WI38 (cell line): ENCODE data around the gene CYP26C1.

Source experiments
- H3K4me3 ChIP-seq: 2 replicates; pipeline ENCODE4 v1.5.1; 2011; ENCODE audit warnings: low read depth, mild to moderate bottlenecking, control low read depth, low read length
- CTCF ChIP-seq: IDR thresholded peaks from 2 replicates; pipeline ENCODE4 v1.5.1; 2012; ENCODE audit warnings: low read depth, mild to moderate bottlenecking, control low read depth, low read length

Gene CYP26C1

DNA sequence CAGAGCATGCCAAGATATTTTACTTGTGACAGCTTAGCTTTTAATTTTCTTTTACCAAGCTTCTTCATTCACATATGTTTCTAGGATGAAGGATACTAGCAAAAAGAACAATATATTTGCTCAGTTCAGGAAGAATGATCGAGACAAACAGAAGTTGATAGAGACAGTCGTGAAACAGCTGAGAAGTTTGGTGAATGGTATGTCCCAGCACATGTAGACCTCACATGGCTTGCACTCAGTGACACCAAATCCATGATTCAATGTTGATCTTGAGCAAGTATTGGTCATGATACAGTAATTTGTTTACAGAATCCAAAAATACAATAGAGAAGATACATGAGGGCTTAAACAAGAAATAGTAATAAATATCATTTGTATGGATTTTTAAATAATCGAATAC lies 2.5 kb upstream of the CYP26C1 start:
- no peak for TF ChIP-seq CTCF
- no peak overlapping the region for H3K4me3 ChIP-seq

- H3K4me3 ChIP-seq, result no peak overlapping the region
- no peak for TF ChIP-seq CTCF
Observed at GRCh38 chr10:93060887-93061593, 442 bp downstream of the CYP26C1 start.

DNA sequence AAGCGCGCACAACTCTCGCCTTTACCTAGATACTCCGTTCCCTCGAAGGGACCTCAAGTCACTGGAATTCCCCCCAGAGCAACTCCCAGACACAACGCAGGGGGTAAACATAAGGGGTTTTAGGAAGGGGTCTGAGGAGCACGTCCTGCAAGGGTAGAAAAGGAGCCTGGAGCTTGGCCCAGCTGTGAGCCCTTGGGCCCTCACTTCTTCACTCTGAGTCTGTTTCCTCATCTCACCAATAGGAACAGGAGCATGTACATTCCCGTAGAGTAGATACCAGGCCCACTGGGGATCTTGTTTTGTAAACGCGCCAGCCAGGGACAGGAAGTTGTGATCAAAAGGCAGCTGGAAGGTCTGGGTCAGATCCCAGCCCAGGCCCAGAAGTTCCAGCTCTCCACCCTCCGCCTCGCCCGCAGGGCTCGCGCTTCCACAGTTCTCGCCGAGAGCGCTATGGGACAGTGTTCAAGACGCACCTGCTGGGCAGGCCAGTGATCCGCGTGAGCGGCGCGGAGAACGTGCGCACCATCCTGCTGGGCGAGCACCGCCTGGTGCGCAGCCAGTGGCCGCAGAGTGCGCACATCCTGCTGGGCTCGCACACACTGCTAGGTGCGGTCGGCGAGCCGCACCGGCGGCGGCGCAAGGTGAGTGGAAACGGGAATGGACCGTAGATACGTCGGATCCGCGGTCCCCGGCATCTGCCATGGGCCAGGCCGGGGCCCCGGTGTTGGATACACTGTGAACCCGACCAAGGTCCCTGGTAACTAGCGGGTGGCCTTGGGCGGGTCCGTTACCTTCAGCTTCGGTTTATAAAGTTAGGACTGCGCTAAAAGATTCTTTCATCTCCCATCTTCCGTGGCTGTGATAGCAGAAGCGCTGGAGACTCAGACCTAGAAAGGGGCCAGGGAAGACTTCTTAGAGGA lies 1.3 kb downstream of the CYP26C1 start:
- H3K4me3 ChIP-seq, result peak overlapping the region; percentile 33
- TF ChIP-seq CTCF, result no peak

GRCh38 chr10:93062514-93063143 lies 2.0 kb downstream of the CYP26C1 start:
- H3K4me3 ChIP-seq, result peak overlapping the region; percentile 33
- TF ChIP-seq CTCF, result peak; percentile 55

DNA sequence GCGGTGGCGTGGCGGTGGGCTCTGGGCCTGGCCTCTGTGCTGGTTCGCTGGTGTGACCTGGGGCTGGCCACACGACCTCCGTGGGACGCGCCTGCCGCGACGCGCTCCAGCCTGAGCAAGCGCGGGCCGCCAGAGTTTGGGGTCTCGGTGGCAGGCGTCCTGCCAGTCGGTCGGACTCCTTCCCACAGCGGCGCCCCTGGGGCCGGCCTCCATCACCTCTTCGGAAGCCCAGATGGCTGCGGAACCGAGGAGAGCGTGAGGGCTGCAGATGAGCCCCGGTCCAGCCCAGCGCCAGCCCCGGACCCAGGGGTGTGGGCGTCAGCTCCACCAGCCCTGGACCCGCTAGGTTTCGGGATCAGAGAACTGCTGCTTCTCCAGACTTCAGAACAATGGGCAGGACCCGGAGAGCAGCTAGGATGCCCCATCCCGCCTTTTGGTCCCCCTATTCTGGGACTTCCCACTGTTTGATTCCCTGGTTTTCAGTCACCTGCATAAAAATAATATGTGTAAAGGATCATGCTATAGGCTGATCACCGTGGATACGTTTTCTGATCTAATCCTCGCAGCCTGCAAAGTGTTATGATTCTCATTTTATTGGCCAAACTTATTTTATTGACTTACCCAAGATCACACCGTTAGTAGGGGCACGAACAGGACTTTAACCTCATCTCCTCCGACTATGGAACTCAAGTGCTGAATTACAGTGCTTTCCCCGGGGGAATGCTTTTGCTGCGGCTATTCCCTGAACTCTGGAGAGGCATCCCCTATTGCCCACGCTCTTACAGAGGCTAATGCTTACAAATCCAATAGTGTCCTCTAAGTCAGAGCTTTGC lies 2.8 kb downstream of the CYP26C1 start:
- peak overlapping the region; percentile 33; the same call in 1 of the 2 replicates for H3K4me3 ChIP-seq
- TF ChIP-seq CTCF, result no peak

GRCh38 chr10:93063977-93064660 lies 3.5 kb downstream of the CYP26C1 start:
- TF ChIP-seq CTCF, result no peak
- H3K4me3 ChIP-seq, result no peak overlapping the region
